ENCODE measurements around the gene PCYT1A. TPM values are rescaled to one million over a fixed set of nuclear protein-coding genes. Genes with fewer than 3 reads are reported as not detected.
A peak's percentile ranks its signal among the peaks of the same experiment; 100 is the strongest.
"Not testable (repeated sequence)": the region's sequence is repeated elsewhere in the genome, so short reads cannot be mapped to it uniquely, and the experiment has no call there.

The PCYT1A gene
- total RNA-seq, 1 donor from 2014 or later = 55.7 TPM

DNA sequence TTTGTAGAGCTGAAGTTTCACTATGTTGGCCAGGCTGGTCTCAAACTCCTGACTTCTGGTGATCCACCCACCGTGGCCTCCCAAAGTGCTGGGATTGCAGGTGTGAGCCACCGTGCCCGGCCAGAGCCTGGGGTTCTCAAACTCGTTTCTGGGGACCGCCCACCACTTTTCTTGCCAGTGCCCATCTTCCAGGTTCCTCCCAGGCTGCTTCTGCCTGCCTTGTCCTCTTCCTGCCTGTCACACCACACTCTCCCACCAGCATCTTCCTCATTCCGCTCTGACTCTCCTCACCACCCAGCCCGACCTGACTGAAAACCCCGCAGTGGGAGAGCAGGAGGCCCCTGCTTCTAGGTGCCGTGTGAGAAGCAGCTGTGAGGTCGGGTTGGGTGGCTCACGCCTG is 33.6 kb upstream of the PCYT1A start:
- H3K4me1 ChIP-seq = no peaks in the 10 kb centered on the region
- intact Hi-C loops (cut with DNase I) = no loop called here
- no peaks in the 10 kb centered on the region for H3K27me3 ChIP-seq
- no peak overlapping the region for H3K27ac ChIP-seq
- DNase-seq (ENCODE audit: extremely low spot score in 2 of 2) = no peak
- H3K36me3 ChIP-seq = no peaks in the 10 kb centered on the region
- no peaks in the 10 kb centered on the region for H3K9me3 ChIP-seq
- no peak for TF ChIP-seq CTCF (IDR thresholded peaks at IDR 0.05)
- TF ChIP-seq POLR2A (IDR thresholded peaks at IDR 0.05) = no peak
- TF ChIP-seq POLR2AphosphoS5 (IDR thresholded peaks at IDR 0.05; ENCODE audit: insufficient read depth in 1 of 2, low read depth in 1 of 2) = no peak
- H3K4me3 ChIP-seq = no peak overlapping the region

DNA sequence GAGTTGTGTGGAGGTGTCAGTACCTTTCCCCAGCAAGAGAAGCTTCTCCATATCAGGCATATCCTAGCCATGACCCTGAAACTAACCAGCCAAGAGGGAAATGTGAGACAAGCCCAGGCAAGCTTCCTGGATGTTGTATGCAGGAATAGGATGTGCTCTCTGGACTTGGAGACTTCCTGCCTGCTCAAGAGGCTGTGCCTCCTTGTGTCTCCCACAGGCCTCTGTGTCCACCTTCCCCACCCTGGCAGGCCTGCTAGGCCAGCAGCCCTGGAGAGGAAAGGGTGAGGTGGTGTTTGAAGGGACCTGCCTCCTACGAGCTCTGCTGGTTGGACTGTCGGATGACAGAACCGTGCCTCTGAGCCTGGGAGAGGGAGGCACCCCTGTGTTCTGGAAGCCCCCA is 32.6 kb upstream of the PCYT1A start:
- intact Hi-C loops (cut with DNase I) = no loop called here

DNA sequence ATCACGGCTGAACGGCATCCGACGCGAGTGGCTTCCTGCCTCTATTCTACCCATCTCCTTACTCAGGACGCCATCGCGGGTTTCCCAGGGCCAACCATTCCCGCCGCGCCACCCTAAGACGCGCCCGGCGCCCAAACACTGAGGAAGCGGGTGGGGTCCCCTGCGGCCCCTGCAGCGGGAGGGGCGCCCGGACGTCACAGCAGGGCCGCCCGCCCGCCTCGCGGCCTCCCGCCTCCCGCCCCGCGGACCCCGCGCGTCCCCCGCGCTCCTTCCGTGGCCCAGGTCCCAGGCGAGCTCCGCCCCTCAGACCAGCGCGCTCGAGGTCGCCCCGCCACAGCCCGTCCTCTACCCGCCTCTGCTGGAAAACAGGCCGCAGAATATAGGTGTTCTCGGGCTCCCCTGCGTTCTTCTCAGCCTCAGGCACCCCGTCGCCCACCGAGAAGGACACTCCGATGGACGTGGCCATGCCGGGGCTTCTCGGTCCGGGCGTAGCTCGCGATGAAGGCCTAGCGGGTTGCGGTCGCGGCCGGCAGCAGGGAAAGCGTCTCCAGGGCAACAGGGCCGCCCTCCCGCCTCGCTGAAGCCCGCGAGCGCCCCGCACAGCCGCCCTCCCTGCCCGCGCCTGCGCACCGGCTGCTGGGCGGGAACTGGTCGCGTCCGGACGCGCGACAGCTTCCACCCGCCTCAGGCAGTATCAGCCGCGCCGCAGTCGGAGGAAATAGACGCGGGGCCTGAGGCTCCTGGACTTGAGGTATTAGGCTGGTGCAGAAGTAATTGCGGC is 30.4 kb upstream of the PCYT1A start, which contains the start of gene DYNLT2B:
DYNLT2B (minus strand) TSS at position 554 of the 781 bp plus-strand sequence; CDS start at position 466, 88 bp downstream.
- Histone ChIP-seq H3K4me1 (no peaks in the 10 kb centered on the region), H3K36me3 (no peaks in the 10 kb centered on the region), H3K4me3 (peak within 1 kb of the TSS; percentile 65 to 79), H3K27ac (peak within 1 kb of the TSS; percentile 87), H3K27me3 (no peaks in the 10 kb centered on the region), H3K9me3 (no peaks in the 10 kb centered on the region)
- TF ChIP-seq POLR2A (IDR thresholded peaks at IDR 0.05) = peak in 1 of 2 donors; percentile 42
- no peak for TF ChIP-seq CTCF (IDR thresholded peaks at IDR 0.05)
- TF ChIP-seq POLR2AphosphoS5 (IDR thresholded peaks at IDR 0.05; ENCODE audit: insufficient read depth in 1 of 2, low read depth in 1 of 2) = peak; percentile 40 to 82
- intact Hi-C loops (cut with DNase I) = no loop called here
- no peak for DNase-seq (ENCODE audit: extremely low spot score in 2 of 2)

More for the DNA sequence above, 32.6 kb upstream of the PCYT1A start:
- no peak for DNase-seq (ENCODE audit: extremely low spot score in 2 of 2)
- no peaks in the 10 kb centered on the region for H3K27me3 ChIP-seq
- H3K36me3 ChIP-seq = no peaks in the 10 kb centered on the region
- H3K4me3 ChIP-seq = no peak overlapping the region
- no peaks in the 10 kb centered on the region for H3K4me1 ChIP-seq
- TF ChIP-seq CTCF (IDR thresholded peaks at IDR 0.05) (no peak), POLR2A (IDR thresholded peaks at IDR 0.05) (no peak), POLR2AphosphoS5 (IDR thresholded peaks at IDR 0.05; ENCODE audit: insufficient read depth in 1 of 2, low read depth in 1 of 2) (no peak)
- H3K9me3 ChIP-seq = no peaks in the 10 kb centered on the region
- H3K27ac ChIP-seq = no peak overlapping the region

- H3K9me3 ChIP-seq; H3K36me3 ChIP-seq; intact Hi-C loops (cut with DNase I); H3K27me3 ChIP-seq; DNase-seq (ENCODE audit: extremely low spot score in 2 of 2); H3K4me1 ChIP-seq: not testable (repeated sequence)
- peak overlapping the region; percentile 65 to 79 for H3K4me3 ChIP-seq
- peak overlapping the region; percentile 87 for H3K27ac ChIP-seq
Measured at GRCh38 chr3:196316799-196317686, 29.5 kb upstream of the PCYT1A start.

GRCh38 chr3:196315821-196316220 is 28.3 kb upstream of the PCYT1A start:
- intact Hi-C loops (cut with DNase I) = no loop called here
- no peak for TF ChIP-seq CTCF (IDR thresholded peaks at IDR 0.05)
- no peak for TF ChIP-seq POLR2A (IDR thresholded peaks at IDR 0.05)
- TF ChIP-seq POLR2AphosphoS5 (IDR thresholded peaks at IDR 0.05; ENCODE audit: insufficient read depth in 1 of 2, low read depth in 1 of 2) = no peak
- H3K4me1 ChIP-seq = no peaks in the 10 kb centered on the region
- no peaks in the 10 kb centered on the region for H3K9me3 ChIP-seq
- no peaks in the 10 kb centered on the region for H3K27me3 ChIP-seq
- H3K4me3 ChIP-seq = no peak overlapping the region
- no peaks in the 10 kb centered on the region for H3K36me3 ChIP-seq
- DNase-seq (ENCODE audit: extremely low spot score in 2 of 2) = no peak
- H3K27ac ChIP-seq = no peak overlapping the region
